H9 (cell line): Measurements from ENCODE around the gene NFIL3. TPM values are rescaled to one million over a fixed set of nuclear protein-coding genes. Genes with fewer than 3 reads are reported as not detected.

Source experiments
- DNase-seq: peaks from one replicate; pipeline ENCODE4 v3.0.0-alpha.2; 2017
- H2AFZ ChIP-seq: one replicate; pipeline ENCODE4 v1.6.1; 2013; ENCODE audit warnings: mild to moderate bottlenecking, low read length, control low read depth, moderate library complexity
- H2AK5ac ChIP-seq: 2 replicates; pipeline ENCODE4 v1.6.1; 2013; ENCODE audit warnings: low read length, control low read depth, mixed read lengths; ENCODE audit not compliant: insufficient read length
- H2BK120ac ChIP-seq: one replicate; pipeline ENCODE4 v1.6.1; 2013; ENCODE audit warnings: low read depth, mild to moderate bottlenecking, low read length, control low read depth, inconsistent platforms; ENCODE audit not compliant: poor library complexity, severe bottlenecking
- H2BK12ac ChIP-seq: 2 replicates; pipeline ENCODE4 v1.6.1; 2013; ENCODE audit warnings: low read length, control low read depth, mixed read lengths, low read depth; ENCODE audit not compliant: insufficient read length
- H2BK15ac ChIP-seq: 2 replicates; pipeline ENCODE4 v1.6.1; 2013; ENCODE audit warnings: low read depth, low read length, control low read depth
- H2BK20ac ChIP-seq: one replicate; pipeline ENCODE4 v1.6.1; 2013; ENCODE audit warnings: low read depth, mild to moderate bottlenecking, low read length, control low read depth, inconsistent platforms; ENCODE audit not compliant: poor library complexity, severe bottlenecking
- H2BK5ac ChIP-seq: 2 replicates; pipeline ENCODE4 v1.6.1; 2013; ENCODE audit warnings: low read length, control low read depth, mixed read lengths; ENCODE audit not compliant: insufficient read length
- H3K14ac ChIP-seq: 2 replicates; pipeline ENCODE4 v1.6.1; 2013; ENCODE audit warnings: low read length, control low read depth; ENCODE audit not compliant: insufficient read depth
- H3K18ac ChIP-seq: 2 replicates; pipeline ENCODE4 v1.6.1; 2013; ENCODE audit warnings: low read depth, mild to moderate bottlenecking, mixed read lengths, low read length, control low read depth; ENCODE audit not compliant: insufficient read length
- H3K23ac ChIP-seq: 2 replicates; pipeline ENCODE4 v1.6.1; 2013; ENCODE audit warnings: low read length, control low read depth, mixed read lengths, low read depth; ENCODE audit not compliant: insufficient read length
- H3K23me2 ChIP-seq: 2 replicates; pipeline ENCODE4 v1.6.1; 2013; ENCODE audit warnings: low read depth, mild to moderate bottlenecking, mixed read lengths, low read length, control low read depth; ENCODE audit not compliant: insufficient read length, poor library complexity, severe bottlenecking
- H3K27ac ChIP-seq: 2 replicates; pipeline ENCODE4 v1.5.1; 2013; ENCODE audit warnings: low read length, control low read depth, mixed read lengths, low read depth; ENCODE audit not compliant: insufficient read length
- H3K27me3 ChIP-seq: 2 replicates; pipeline ENCODE4 v1.6.1; 2013; ENCODE audit warnings: low read length, control low read depth, inconsistent platforms; ENCODE audit not compliant: insufficient read depth
- H3K4ac ChIP-seq: 2 replicates; pipeline ENCODE4 v1.6.1; 2013; ENCODE audit warnings: low read depth, mild to moderate bottlenecking, control low read depth, inconsistent platforms, low read length, moderate library complexity
- H3K4me1 ChIP-seq: 2 replicates; pipeline ENCODE4 v1.6.1; 2013; ENCODE audit warnings: low read length, control low read depth, inconsistent platforms; ENCODE audit not compliant: insufficient read depth
- H3K4me2 ChIP-seq: 2 replicates; pipeline ENCODE4 v1.6.1; 2013; ENCODE audit warnings: low read length, control low read depth, mixed read lengths; ENCODE audit not compliant: insufficient read length, insufficient read depth
- H3K56ac ChIP-seq: 2 replicates; pipeline ENCODE4 v1.6.1; 2013; ENCODE audit warnings: low read depth, mild to moderate bottlenecking, mixed read lengths, low read length, control low read depth; ENCODE audit not compliant: insufficient read length
- H3K79me1 ChIP-seq: 2 replicates; pipeline ENCODE4 v1.6.1; 2013; ENCODE audit warnings: low read depth, mild to moderate bottlenecking, moderate library complexity, low read length, control low read depth, inconsistent platforms; ENCODE audit not compliant: insufficient read depth, poor library complexity, severe bottlenecking
- H3K79me2 ChIP-seq: 2 replicates; pipeline ENCODE4 v1.6.1; 2013; ENCODE audit warnings: low read length, control low read depth, inconsistent platforms; ENCODE audit not compliant: insufficient read depth
- H3K9ac ChIP-seq: 2 replicates; pipeline ENCODE4 v1.6.1; 2013; ENCODE audit warnings: low read length, control low read depth, mixed read lengths; ENCODE audit not compliant: insufficient read length; ENCODE audit errors: extremely low read depth
- H3K9me3 ChIP-seq: one replicate; pipeline ENCODE4 v1.6.1; 2013; ENCODE audit warnings: low read depth, low read length, inconsistent platforms; ENCODE audit not compliant: control insufficient read depth
- H3T11ph ChIP-seq: one replicate; pipeline ENCODE4 v1.6.1; 2013; ENCODE audit warnings: mild to moderate bottlenecking, low read length, control low read depth, inconsistent platforms
- H4K20me1 ChIP-seq: one replicate; pipeline ENCODE4 v1.6.1; 2013; ENCODE audit not compliant: control insufficient read depth, insufficient read length, insufficient read depth
- H4K5ac ChIP-seq: 2 replicates; pipeline ENCODE4 v1.6.1; 2013; ENCODE audit warnings: low read depth, mild to moderate bottlenecking, mixed read lengths, low read length, control low read depth; ENCODE audit not compliant: insufficient read length
- H4K8ac ChIP-seq: replicated peaks from 2 replicates; pipeline ENCODE4 v1.6.1; 2013; ENCODE audit warnings: low read length, control low read depth, mixed read lengths, low read depth; ENCODE audit not compliant: insufficient read length
- H4K91ac ChIP-seq: 2 replicates; pipeline ENCODE4 v1.6.1; 2013; ENCODE audit warnings: low read depth, mild to moderate bottlenecking, moderate library complexity, mixed read lengths, low read length, control low read depth; ENCODE audit not compliant: insufficient read length
- H3K27ac Mint-ChIP-seq, 3 experiments: 2 replicates in 2 of 3; 3 replicates in 1 of 3; pipeline ENCODE4 v1.8.0; 2020 to 2021; ENCODE audit warnings: mixed read lengths in 3 of 3, mild to moderate bottlenecking in 1 of 3, moderate library complexity in 1 of 3
- H3K27me3 Mint-ChIP-seq: 2 replicates; pipeline ENCODE4 v1.8.0; 2021; ENCODE audit warnings: low read depth, mild to moderate bottlenecking, moderate library complexity, mixed read lengths
- H3K36me3 Mint-ChIP-seq, 3 experiments: 2 replicates in 2 of 3; 3 replicates in 1 of 3; pipeline ENCODE4 v1.8.0; 2020 to 2021; ENCODE audit warnings: low read depth in 3 of 3, mixed read lengths in 3 of 3; ENCODE audit not compliant: insufficient read depth in 1 of 3
- H3K4me1 Mint-ChIP-seq, 2 experiments: 2 replicates each; pipeline ENCODE4 v1.8.0; 2020; ENCODE audit warnings: mixed read lengths in 2 of 2
- H3K4me3 Mint-ChIP-seq, 2 experiments: 2 replicates in 1 of 2; 3 replicates in 1 of 2; pipeline ENCODE4 v1.8.0; 2020 to 2021; ENCODE audit warnings: mild to moderate bottlenecking in 2 of 2, mixed read lengths in 2 of 2, moderate library complexity in 1 of 2
- H3K9me3 Mint-ChIP-seq, 2 experiments: 2 replicates in 1 of 2; 3 replicates in 1 of 2; pipeline ENCODE4 v1.8.0; 2020; ENCODE audit warnings: mild to moderate bottlenecking in 2 of 2, mixed read lengths in 2 of 2, moderate library complexity in 1 of 2
- CTCF ChIP-seq: fragments of 200-600 bp; sonication (generic); conservative IDR thresholded peaks from 3 replicates; pipeline ENCODE4 v1.8.0; 2021; ENCODE audit warnings: antibody characterized with exemption, mild to moderate bottlenecking
- WGBS: extraction: QIAGEN DNeasy Blood & Tissue Kit; methylation state at CpG from one replicate; pipeline ENCODE4 v1.1.7; 2013; ENCODE audit warnings: missing lambda C conversion rate, low lambda C conversion rate, mixed read lengths; ENCODE audit not compliant: insufficient read length; ENCODE audit errors: extremely low coverage; 5-methylcytosine and 5-hydroxymethylcytosine counted together
- total RNA-seq: library from RNA; stranded (reverse); gene quantifications from 2 replicates; pipeline ENCODE4 v1.2.1, GENCODE V29; 2021

Gene NFIL3
- total RNA-seq, 1 experiment from 2014 or later: 8.4 TPM

- H4K91ac ChIP-seq: no peak overlapping the region
- no peak overlapping the region for H2AFZ ChIP-seq
- H3K27me3 Mint-ChIP-seq: peaks cover 56% of the 10 kb centered on the region
- no peaks in the 10 kb centered on the region for H3K79me2 ChIP-seq
- TF ChIP-seq CTCF: no peak
- WGBS: no CpG with 5 or more reads among the region's 9 CpGs
- peaks cover 0 to 4% of the 10 kb centered on the region in 2 experiments; a peak in 2 of 5 replicates for H3K9me3 Mint-ChIP-seq
- no peak overlapping the region for H2BK120ac ChIP-seq
- no peaks in the 10 kb centered on the region for H3K79me1 ChIP-seq
- H3K4me1 Mint-ChIP-seq: peaks cover 28 to 31% of the 10 kb centered on the region in 2 experiments
- no peak overlapping the region for H3K18ac ChIP-seq
- H2BK12ac ChIP-seq: no peak overlapping the region
- H2BK20ac ChIP-seq: no peak overlapping the region
- peaks cover 27% of the 10 kb centered on the region; the same call in 1 of the 2 replicates for H3K27me3 ChIP-seq
- H3K23ac ChIP-seq: no peak overlapping the region
- no peak overlapping the region for H3K14ac ChIP-seq
- H3K36me3 Mint-ChIP-seq: no peaks in the 10 kb centered on the region; a peak in 1 of 7 replicates
- peak overlapping the region; percentile 75 for H3K4me2 ChIP-seq
- no peak overlapping the region for H2AK5ac ChIP-seq
- no peak overlapping the region for H2BK15ac ChIP-seq
- no peak overlapping the region for H2BK5ac ChIP-seq
- no peak overlapping the region for H3K27ac Mint-ChIP-seq
- H3T11ph ChIP-seq: no peak overlapping the region
- no peak overlapping the region for H3K4ac ChIP-seq
- H3K56ac ChIP-seq: no peak overlapping the region
- H3K9me3 ChIP-seq: no peaks in the 10 kb centered on the region
- no peak overlapping the region for H3K27ac ChIP-seq
- H3K4me1 ChIP-seq: no peaks in the 10 kb centered on the region
- no peak overlapping the region for H3K9ac ChIP-seq
- DNase-seq: no peak
- H3K4me3 Mint-ChIP-seq: peak overlapping the region; percentile 67 to 84
- no peaks in the 10 kb centered on the region for H4K20me1 ChIP-seq
- no peak overlapping the region for H4K8ac ChIP-seq
- H3K23me2 ChIP-seq: peaks cover 19% of the 10 kb centered on the region
- H4K5ac ChIP-seq: no peak overlapping the region
These were observed 1.6 kb upstream of the NFIL3 start for GRCh38 chr9:91425271-91425670.
